Activated CD8-positive, alpha-beta memory T cell treated with anti-CD3 and anti-CD28 coated beads, Interleukin-2, amount 50 U/mL, for 4 hours (primary cell): ENCODE data around the gene EP400.
"Not testable (repeated sequence)": the region's sequence is repeated elsewhere in the genome, so short reads cannot be mapped to it uniquely, and the experiment has no call there.

Experiments used
- DNase-seq: peaks from one replicate; pipeline ENCODE4 v3.0.0-alpha.2; 2020

Gene EP400

DNA sequence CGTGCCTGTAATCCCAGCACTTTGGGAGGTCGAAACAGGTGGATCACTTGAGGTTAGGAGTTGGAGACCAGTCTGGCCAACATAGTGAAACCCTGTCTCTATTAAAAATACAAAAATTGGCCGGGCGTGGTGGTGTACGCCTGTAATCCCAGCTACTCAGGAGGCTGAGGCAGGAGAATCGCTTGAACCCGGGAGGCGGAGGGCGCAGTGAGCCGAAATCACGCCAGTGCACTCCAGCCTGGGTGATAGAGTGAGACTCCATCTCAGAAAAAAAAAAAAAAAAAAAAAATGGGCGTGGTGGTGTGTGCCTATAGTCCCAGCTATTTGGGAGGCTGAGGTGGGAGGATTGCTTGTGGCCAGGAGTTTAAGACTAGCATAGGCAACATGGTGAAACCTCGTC is 4.7 kb downstream of the EP400 start:
- not testable (repeated sequence) for DNase-seq

DNA sequence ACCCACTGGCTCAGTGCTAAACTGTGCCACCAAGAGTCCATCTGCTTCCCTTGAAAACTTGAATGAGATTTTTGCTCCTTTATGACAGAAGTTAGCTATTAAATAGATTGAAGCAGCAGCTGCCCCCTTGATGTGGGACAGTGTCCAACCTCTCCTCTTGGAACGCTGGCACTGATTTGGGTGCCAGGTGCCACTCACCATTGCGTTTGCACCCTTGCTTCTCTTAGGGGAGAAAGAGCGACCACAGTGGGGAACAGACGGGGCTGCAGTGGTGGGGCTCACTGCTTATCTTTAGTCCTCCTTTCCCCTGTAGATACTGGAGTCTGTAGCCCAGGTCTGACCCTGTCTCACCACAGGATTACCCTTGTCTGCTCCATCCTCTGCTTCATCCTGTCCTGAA is 9.4 kb downstream of the EP400 start:
- DNase-seq, result no peak

DNA sequence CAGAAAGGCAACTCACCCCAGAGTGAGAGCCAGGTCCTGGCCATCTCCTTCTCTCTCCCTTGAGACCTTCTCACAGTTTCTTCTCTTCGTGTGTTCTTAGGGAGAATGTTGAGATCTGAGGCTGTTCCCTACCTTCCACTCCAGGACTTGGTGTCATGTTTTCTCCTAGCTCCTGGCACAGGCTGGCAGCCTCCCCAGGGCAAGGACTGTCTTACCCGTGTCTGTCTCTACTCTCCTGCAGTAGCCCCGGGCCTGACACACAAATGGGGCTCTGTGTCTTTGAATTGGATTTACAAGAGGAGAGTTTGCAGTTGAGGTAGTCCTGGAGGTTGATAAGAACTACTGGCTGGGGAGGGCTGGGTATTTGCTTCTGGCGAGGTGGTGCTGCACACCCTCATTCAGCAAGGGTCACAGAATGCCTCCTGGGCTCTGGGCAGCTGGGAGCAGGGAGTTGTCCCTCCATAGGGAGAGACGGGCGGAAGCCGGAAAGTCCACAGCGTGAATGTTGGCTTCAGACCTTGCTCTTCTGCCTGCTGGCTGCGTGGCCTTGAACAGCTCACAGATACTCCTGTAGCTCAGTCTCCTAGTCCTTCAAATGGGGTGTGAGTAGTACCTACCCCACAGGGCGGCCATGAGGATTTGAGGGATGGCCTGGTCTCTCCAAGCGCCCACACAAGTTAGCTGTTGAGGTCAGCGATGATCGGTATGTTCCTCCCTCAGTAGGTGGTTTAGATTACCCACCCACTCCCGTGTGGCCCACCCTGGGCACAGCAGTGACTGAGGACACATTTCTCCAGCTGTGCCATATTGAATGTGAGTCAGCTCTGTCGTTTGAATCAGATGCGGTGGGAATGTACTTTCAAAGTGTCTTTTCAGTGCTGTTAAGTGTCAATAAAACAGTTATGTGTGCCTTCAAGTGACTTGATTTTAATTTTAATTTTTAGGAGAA is 10.2 kb downstream of the EP400 start:
- DNase-seq, result no peak

DNA sequence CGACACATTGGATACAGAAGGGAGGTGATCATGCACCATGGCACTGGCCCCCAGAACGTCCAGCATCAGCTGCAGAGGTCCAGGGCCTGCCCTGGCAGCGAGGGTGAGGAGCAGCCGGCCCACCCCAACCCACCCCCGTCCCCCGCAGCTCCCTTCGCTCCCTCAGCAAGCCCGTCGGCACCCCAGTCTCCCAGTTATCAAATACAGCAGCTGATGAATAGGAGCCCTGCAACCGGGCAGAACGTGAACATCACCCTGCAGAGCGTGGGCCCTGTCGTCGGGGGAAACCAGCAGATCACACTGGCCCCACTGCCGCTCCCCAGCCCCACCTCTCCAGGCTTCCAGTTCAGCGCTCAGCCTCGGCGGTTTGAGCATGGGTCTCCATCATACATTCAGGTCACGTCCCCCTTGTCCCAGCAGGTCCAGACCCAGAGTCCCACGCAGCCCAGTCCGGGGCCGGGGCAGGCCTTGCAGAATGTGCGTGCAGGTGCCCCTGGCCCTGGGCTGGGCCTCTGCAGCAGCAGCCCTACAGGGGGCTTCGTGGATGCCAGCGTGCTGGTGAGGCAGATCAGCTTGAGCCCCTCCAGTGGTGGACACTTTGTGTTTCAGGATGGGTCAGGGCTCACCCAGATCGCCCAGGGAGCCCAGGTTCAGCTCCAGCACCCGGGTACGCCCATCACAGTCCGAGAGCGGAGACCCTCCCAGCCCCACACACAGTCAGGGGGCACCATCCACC is 11.0 kb downstream of the EP400 start:
- not testable (repeated sequence) for DNase-seq

DNA sequence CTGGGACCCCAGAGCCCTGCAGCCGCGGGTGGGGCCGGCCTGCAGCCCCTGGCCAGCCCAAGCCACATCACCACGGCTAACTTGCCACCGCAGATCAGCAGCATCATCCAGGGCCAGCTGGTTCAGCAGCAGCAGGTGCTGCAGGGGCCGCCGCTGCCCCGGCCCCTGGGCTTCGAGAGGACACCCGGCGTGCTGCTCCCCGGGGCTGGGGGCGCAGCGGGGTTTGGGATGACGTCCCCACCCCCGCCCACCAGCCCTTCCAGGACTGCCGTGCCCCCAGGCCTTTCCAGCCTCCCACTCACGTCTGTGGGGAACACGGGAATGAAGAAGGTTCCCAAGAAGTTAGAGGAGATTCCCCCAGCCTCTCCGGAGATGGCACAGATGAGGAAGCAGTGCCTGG is 11.6 kb downstream of the EP400 start:
- not testable (repeated sequence) for DNase-seq

DNA sequence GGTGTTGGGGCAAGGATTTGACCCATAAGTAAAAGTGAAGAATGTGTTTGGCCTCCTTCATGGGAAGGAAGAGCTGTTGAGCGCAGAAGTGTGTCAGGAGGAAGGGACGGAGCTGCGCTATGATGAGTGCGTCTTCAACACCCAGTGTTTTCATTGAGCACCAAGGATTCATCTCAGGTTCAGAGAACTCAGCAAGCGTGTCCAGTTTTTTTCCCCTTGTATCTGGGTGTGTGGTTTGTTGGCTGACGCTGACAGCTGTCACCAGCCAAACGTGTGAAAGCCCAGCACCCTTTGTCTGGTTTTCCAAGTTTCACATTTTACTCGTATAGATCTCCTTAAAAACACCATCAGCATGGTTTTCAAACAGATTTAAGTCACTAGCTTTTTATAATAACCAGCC is 12.3 kb downstream of the EP400 start:
- no peak for DNase-seq

DNA sequence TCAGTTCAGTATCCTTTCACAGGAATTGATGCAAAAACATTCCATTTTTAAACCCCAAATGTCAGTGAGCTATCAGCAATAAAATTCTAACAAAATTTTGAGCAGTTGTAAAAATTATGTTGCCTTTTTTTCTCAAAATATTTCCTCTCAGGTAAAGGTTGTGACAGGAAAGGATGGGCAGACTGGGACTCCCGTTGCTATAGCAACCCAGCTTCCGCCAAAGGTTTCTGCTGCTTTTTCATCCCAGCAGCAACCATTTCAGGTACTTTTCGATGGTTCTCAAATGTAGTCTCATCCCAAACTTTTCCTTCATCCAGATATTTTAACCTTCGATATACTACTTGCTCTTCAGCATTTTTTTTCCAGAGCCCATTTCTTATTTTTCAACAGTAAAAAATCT is 13.6 kb downstream of the EP400 start:
- DNase-seq, result no peak

DNA sequence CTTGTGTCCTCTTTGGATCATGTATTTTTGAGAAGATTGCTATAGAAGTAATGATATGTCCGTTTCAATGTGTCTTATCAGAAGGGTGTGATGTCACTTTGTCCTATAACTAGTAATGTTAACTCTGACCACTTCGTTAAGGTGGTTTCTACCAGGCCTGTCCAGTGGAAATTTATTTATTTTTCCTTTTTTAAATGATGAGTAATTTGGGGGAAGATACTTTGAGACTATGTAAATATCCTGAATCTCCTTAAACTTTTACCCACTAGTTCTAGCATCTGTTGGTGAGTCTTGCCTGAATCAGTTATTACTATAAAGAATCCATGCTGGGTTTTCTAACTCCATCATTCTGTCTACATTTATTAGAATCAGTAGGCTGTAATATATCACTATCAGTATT is 15.3 kb downstream of the EP400 start:
- no peak for DNase-seq

DNA sequence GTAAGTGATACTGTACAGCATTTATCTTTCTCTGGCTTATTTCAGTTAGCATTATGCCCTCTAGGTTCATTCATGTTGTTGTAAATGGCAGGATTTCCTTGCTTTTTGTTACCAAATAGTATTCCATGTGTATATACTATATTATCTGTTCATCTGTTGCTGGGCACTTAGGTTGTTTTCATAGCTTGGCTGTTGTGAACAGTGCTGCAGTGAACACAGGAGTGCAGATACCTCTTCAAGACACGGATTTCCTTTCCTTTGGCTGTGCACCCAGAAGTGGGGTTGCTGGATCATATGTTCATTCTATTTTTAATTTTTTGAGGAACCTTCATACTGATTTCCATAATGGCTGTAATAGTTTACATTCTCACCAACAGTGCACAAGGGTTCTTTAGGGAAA is 21.5 kb downstream of the EP400 start:
- DNase-seq, result no peak

DNA sequence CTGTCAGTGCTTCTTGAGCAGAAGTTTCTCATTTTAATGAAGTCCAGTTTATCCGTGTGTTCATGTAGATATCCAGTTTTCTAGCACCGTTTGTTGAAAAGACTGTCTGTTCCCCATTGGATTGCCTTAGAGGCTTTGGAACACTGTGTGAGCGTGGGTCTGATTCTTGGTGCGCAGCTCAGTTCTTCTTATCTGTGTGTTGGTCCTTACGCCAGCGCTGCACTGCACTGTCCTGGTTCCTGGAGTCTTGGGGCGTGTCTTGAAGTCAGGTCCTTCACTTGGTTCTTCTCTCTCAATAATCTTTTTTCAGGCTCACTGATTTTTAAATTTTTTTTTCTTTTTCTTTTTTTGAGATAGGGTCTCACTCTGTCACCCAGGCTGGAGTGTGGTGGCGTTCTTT is 25.5 kb downstream of the EP400 start:
- no peak for DNase-seq

DNA sequence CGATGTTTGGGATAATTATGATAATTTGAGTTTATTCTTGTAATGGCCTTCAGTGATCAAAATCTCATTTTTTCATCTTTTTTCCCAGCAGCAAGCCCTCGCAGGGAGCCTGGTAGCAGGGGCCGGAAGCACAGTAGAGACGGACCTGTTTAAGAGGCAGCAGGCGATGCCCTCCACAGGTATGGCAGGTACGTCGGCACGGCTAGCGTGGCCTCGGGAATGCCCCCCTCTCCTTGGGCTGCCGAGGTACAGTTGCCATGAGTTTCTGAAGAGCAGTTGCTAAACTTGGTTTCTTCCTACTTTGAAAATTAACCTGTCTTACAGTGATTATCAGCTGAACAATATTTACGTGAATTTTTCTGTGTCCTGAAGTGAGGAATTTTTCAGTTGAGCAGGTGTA is 29.9 kb downstream of the EP400 start:
- no peak for DNase-seq

DNA sequence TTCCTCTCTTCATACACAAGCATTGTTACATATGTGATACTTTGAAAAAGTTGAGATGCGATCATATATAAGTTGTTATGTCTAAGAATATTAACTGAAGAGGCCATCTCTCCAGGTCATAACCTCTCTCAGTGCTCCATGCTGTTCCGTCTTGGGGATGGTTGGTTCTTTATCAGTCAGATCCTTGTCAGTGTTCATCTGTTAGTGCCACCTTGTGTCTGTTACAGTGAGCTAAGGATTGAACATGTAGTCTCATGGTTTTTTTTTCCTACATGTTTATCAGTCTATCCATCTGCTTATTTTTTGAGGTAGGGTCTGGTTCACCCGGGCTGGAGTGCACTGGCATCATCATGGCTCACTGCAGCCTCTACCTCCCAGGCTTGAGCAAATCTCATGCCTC is 30.5 kb downstream of the EP400 start:
- no peak for DNase-seq

DNA sequence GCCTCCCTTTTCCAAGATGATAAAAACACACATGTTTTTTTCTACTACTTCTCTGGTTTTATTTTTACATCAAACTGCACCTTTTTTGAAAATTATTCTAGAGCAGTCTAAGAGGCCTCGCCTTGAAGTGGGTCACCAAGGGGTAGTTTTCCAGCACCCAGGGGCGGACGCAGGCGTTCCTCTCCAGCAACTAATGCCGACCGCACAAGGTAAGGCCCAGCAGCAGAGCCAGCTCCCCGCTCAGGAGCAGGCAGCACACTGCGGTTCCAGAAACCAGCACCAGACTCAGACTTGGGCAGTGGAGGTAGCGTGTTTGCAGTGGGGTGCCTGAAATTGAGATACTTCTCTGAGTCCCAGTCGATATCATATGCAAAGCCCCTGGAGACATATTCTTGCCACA is 31.6 kb downstream of the EP400 start:
- DNase-seq, result no peak

DNA sequence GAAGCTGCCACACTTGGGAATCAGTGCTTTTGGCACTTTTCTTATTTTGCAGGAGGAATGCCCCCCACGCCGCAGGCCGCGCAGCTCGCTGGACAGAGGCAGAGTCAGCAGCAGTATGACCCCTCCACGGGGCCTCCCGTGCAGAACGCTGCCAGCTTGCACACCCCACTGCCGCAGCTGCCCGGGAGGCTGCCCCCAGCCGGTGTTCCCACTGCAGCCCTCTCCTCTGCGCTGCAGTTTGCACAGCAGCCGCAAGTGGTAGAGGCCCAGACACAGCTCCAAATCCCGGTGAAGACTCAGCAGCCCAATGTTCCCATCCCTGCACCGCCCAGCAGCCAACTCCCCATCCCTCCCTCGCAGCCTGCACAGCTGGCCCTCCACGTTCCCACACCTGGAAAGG is 32.3 kb downstream of the EP400 start:
- DNase-seq, result no peak

DNA sequence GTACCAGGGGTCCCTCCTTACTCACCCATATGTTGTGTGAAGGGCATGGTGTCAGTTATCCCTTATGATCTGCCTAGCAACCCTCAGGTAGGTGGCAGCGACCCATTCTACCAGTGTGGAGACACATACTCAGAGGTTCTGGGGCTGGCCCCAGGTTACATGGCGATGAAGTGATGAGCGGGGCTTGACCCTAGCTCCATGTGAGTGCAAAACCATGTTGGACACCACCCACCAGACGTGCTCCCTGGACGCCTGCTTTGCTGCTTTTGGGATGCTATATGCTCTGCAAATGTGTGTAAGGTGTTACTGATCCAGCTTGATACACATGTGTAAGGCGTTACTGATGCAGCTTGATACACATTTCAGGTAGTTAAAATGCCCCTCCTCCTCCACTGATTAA is 33.3 kb downstream of the EP400 start:
- DNase-seq, result no peak

DNA sequence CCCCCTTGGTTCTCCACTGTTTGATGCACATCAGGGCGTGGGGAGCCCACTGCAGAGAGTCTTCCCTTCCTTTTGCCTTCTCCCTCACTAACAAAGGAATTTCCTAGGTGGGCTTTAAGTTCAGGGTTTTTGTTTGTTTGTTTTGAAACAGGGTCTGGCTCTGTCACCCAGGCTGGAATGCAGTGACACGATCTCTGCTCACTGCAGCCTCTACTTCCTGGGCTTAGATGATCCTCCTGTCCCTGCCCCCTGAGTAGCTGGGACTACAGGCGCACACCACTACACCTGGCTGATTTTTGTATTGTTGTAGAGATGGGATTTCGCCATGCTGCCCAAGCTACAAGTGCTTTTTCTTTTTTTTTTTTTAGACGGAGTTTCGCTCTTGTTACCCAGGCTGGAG is 33.8 kb downstream of the EP400 start:
- DNase-seq, result no peak

DNA sequence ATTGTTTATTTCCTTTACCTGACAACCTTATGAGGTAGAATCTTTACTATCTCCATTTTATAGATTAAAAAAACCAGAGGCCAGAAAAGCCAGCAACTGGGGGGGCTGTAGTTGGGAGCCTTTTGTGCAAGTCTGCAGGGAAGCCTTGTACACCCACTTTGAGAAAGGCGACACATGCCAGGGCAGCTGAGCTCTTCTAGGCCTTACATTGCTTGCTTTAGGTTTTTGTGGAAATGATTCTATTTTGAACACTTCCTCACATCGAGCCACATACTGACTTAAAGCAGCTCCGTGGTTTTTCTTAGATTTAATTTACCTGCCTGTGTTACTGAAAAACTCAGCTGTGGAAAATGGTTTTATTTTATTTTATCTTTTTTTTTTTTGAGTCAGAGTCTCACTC is 34.6 kb downstream of the EP400 start:
- no peak for DNase-seq

DNA sequence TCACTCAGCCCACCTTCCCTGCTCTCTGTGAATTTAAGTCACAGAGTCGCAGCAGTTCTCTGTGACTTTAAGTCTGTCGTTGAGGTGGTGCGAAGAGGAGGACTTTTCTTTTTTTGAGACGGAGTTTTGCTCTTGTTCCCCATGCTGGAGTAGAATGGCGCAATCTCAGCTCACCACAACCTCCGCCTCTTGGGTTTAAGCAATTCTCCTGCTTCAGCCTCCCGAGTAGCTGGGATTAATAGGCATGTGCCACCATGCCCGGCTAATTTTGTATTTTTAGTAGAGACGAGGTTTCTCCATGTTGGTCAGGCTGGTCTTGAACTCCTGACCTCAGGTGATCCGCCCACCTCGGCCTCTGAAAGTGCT is 35.8 kb downstream of the EP400 start:
- DNase-seq, result not testable (repeated sequence)

DNA sequence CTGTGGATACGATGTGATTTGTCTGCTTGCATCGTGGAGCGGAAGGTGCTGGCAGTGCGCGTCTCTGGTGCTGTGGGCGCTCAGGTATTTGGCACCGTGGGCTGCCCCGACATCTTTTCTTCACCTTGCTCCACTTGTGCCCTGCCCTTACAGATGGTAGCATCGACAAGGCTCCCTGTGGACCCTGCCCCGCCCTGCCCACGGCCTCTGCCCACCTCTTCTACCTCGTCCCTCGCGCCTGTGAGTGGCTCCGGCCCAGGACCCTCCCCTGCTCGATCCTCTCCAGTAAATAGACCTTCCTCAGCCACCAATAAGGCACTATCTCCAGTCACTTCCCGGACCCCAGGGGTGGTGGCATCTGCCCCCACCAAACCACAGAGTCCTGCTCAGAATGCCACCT is 36.6 kb downstream of the EP400 start:
- no peak for DNase-seq

DNA sequence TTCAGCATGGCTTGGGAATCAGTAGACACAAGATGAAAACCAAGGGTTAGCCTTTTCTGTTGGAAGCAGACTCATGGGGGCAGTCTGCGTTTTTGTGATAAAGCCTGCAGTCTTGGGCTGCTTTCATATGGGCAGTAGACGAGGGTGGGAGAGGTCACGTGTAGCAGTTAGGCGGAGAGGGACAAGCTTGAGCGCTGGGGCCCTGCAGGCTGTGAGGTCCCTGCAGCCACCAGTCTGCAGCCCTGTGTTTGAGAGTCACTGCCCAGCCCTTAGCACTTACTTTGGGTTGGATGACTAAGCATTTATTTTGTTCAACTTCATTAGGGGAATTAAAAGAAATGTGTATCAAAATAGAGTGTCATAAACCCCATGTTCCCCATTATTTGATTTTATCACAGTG is 37.2 kb downstream of the EP400 start:
- DNase-seq, result no peak

DNA sequence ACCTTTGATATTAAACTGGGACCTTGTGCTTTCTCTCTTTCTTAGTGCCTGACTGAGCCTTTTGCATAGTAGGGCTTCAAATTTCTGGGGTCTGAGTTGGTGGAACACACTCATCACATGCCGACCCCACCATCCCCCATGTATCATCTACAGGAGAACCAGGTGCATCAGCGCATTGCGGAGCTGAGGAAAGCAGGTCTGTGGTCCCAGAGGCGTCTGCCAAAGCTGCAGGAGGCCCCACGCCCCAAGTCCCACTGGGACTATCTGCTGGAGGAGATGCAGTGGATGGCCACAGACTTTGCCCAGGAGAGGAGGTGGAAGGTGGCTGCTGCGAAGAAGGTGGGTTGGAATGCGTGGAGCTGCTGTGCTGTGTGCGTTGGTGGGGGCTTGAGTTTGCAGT is 37.8 kb downstream of the EP400 start:
- DNase-seq, result no peak

DNA sequence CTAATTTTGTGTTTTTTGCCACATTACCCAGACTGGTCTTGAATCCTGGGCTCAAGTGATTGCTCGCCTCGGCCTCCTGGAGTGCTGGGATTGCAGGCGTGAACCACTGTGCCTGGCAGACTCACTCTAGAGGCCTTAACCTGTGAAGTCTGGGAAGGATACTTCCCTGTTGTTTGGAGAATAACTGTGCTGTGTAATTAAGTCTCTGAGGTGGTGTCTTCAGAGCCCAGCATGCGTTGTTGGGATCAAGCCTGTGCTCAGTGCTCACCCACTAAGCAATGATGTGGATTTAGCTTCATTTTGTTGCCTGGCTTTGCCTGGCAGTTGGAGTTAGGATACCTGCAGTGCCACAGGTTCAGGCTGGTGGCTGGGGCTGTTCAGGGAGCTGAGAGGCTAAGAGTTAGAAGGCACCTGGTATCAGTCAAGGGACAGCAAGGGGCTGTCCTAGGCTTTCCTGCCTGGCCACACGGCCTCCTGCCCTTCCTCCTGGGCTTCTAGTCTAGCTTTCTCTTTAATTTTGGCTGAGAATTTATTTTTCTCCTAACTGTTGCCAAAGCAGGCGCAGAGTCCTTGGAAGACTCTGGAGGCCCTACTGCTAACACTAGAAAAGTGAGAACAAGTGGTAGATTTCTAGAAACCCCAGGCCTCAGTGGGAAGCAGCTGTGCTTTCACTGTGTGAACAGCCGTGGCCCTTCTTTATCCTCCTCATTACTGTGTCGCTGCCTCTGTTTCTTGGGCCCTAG is 38.5 kb downstream of the EP400 start:
- no peak for DNase-seq

DNA sequence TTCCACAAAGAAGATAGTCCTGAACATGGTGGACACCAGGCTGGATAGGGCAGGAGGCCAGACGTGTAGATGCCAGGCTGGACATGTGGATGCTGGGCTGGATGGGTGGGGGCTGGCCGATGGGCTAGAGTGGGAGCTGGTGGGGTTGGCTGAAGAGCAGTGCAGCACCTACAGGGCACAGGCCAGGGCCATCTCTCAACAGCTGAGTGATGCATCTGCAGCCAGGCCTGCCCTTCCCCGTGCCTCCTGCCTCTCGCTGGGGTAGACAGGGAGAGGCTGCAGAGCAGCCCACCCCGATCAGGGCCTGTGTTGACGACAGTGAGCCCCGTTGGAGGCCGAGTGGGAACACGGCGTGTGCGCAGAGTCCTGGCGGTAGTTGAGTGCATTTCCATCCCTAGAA is 39.3 kb downstream of the EP400 start:
- DNase-seq, result no peak
